Mucosa of rectum (tissue), 2 donors: ENCODE data around the gene AP3B1.
"Not testable (repeated sequence)": the region's sequence is repeated elsewhere in the genome, so short reads cannot be mapped to it uniquely, and the experiment has no call there.

Source experiments
- H3K27ac ChIP-seq, 2 donors: one replicate each; pipeline ENCODE4 v1.7.0; 2013; ENCODE audit warnings: inconsistent platforms in 2 of 2, low read depth in 2 of 2, low read length in 2 of 2
- H3K27me3 ChIP-seq, 2 donors: one replicate each; pipeline ENCODE4 v1.7.0; 2013; ENCODE audit warnings: low read length in 2 of 2; ENCODE audit not compliant: control insufficient read depth in 2 of 2, insufficient read depth in 2 of 2
- H3K36me3 ChIP-seq, 2 donors: one replicate each; pipeline ENCODE4 v1.7.0; 2013; ENCODE audit warnings: low read length in 2 of 2; ENCODE audit not compliant: control insufficient read depth in 2 of 2, insufficient read depth in 2 of 2
- H3K4me1 ChIP-seq, 2 donors: one replicate each; pipeline ENCODE4 v1.7.0; 2013; ENCODE audit warnings: low read length in 2 of 2, mild to moderate bottlenecking in 1 of 2; ENCODE audit not compliant: control insufficient read depth in 2 of 2, insufficient read depth in 2 of 2
- H3K4me3 ChIP-seq, 2 donors: one replicate each; pipeline ENCODE4 v1.7.0; 2013; ENCODE audit warnings: low read length in 2 of 2
- H3K9ac ChIP-seq, 2 donors: one replicate each; pipeline ENCODE4 v1.7.0; 2013; ENCODE audit warnings: low read length in 2 of 2, low read depth in 1 of 2, mild to moderate bottlenecking in 1 of 2
- H3K9me3 ChIP-seq, 2 donors: one replicate each; pipeline ENCODE4 v1.7.0; 2013; ENCODE audit warnings: low read length in 2 of 2; ENCODE audit not compliant: control insufficient read depth in 2 of 2
- donor health status: healthy.
- donor health status: Normal muscosa, but diverticular disease.

Gene AP3B1

GRCh38 chr5:78221964-78222451 is 72.5 kb downstream of the AP3B1 start:
- peaks cover 7 to 10% of the 10 kb centered on the region in 2 donors for H3K36me3 ChIP-seq
- H3K9ac ChIP-seq, result no peak overlapping the region
- no peaks in the 10 kb centered on the region for H3K27me3 ChIP-seq
- H3K4me3 ChIP-seq, result no peak overlapping the region
- no peaks in the 10 kb centered on the region for H3K9me3 ChIP-seq
- H3K27ac ChIP-seq, result no peak overlapping the region
- H3K4me1 ChIP-seq, result no peaks in the 10 kb centered on the region

GRCh38 chr5:78221467-78221866 is 73.0 kb downstream of the AP3B1 start:
- Histone ChIP-seq H3K4me1 (no peaks in the 10 kb centered on the region), H3K4me3 (no peak overlapping the region), H3K36me3 (peaks cover 7 to 10% of the 10 kb centered on the region in 2 donors), H3K9ac (no peak overlapping the region), H3K9me3 (no peaks in the 10 kb centered on the region), H3K27ac (no peak overlapping the region), H3K27me3 (no peaks in the 10 kb centered on the region)

- Histone ChIP-seq H3K27me3 (no peaks in the 10 kb centered on the region), H3K4me1 (no peaks in the 10 kb centered on the region), H3K36me3 (peaks cover 3 to 8% of the 10 kb centered on the region in 2 donors), H3K9me3 (no peaks in the 10 kb centered on the region), H3K9ac (no peak overlapping the region), H3K4me3 (no peak overlapping the region), H3K27ac (no peak overlapping the region)
These were observed 78.5 kb downstream of the AP3B1 start for GRCh38 chr5:78215972-78216371.

- H3K36me3 ChIP-seq, result peaks cover 3 to 8% of the 10 kb centered on the region in 2 donors
- no peaks in the 10 kb centered on the region for H3K9me3 ChIP-seq
- H3K27me3 ChIP-seq, result no peaks in the 10 kb centered on the region
- H3K4me3 ChIP-seq, result no peak overlapping the region
- no peak overlapping the region for H3K27ac ChIP-seq
- no peak overlapping the region for H3K9ac ChIP-seq
- no peaks in the 10 kb centered on the region for H3K4me1 ChIP-seq
These were observed 78.9 kb downstream of the AP3B1 start for GRCh38 chr5:78215565-78215964.

- no peaks in the 10 kb centered on the region for H3K9me3 ChIP-seq
- no peaks in the 10 kb centered on the region for H3K27me3 ChIP-seq
- peaks cover 3 to 8% of the 10 kb centered on the region in 2 donors for H3K36me3 ChIP-seq
- no peak overlapping the region for H3K27ac ChIP-seq
- no peak overlapping the region for H3K9ac ChIP-seq
- H3K4me1 ChIP-seq, result no peaks in the 10 kb centered on the region
- no peak overlapping the region for H3K4me3 ChIP-seq
These were observed 80.7 kb downstream of the AP3B1 start for GRCh38 chr5:78213799-78214198.

- no peak overlapping the region for H3K4me3 ChIP-seq
- H3K27ac ChIP-seq, result no peak overlapping the region
- peaks cover 3 to 8% of the 10 kb centered on the region in 2 donors for H3K36me3 ChIP-seq
- H3K4me1 ChIP-seq, result no peaks in the 10 kb centered on the region
- H3K9ac ChIP-seq, result no peak overlapping the region
- no peaks in the 10 kb centered on the region for H3K9me3 ChIP-seq
- H3K27me3 ChIP-seq, result no peaks in the 10 kb centered on the region
These were observed 83.4 kb downstream of the AP3B1 start for GRCh38 chr5:78211052-78211451.

- Histone ChIP-seq H3K27me3 (no peaks in the 10 kb centered on the region), H3K9ac (no peak overlapping the region), H3K27ac (no peak overlapping the region), H3K4me3 (no peak overlapping the region), H3K4me1 (no peaks in the 10 kb centered on the region), H3K9me3 (no peaks in the 10 kb centered on the region), H3K36me3 (peaks cover 11% of the 10 kb centered on the region in 2 donors)
These were observed 90.3 kb downstream of the AP3B1 start for GRCh38 chr5:78204241-78204640.

GRCh38 chr5:78203815-78204214 is 90.7 kb downstream of the AP3B1 start:
- Histone ChIP-seq H3K4me1 (no peaks in the 10 kb centered on the region), H3K9me3 (no peaks in the 10 kb centered on the region), H3K4me3 (no peak overlapping the region), H3K27me3 (no peaks in the 10 kb centered on the region), H3K36me3 (peaks cover 11% of the 10 kb centered on the region in 2 donors), H3K27ac (no peak overlapping the region), H3K9ac (no peak overlapping the region)

GRCh38 chr5:78190402-78190801 is 104.1 kb downstream of the AP3B1 start:
- H3K27ac ChIP-seq, result no peak overlapping the region
- no peaks in the 10 kb centered on the region for H3K9me3 ChIP-seq
- no peak overlapping the region for H3K4me3 ChIP-seq
- no peak overlapping the region for H3K9ac ChIP-seq
- H3K4me1 ChIP-seq, result no peaks in the 10 kb centered on the region
- no peaks in the 10 kb centered on the region for H3K36me3 ChIP-seq
- H3K27me3 ChIP-seq, result no peaks in the 10 kb centered on the region

GRCh38 chr5:78188681-78189080 is 105.8 kb downstream of the AP3B1 start:
- H3K9me3 ChIP-seq, H3K27me3 ChIP-seq, H3K4me1 ChIP-seq, H3K4me3 ChIP-seq, H3K27ac ChIP-seq, H3K9ac ChIP-seq, H3K36me3 ChIP-seq: not testable (repeated sequence)

GRCh38 chr5:78187172-78187571 is 107.3 kb downstream of the AP3B1 start:
- no peaks in the 10 kb centered on the region for H3K4me1 ChIP-seq
- H3K36me3 ChIP-seq, result peaks cover 0 to 5% of the 10 kb centered on the region in 2 donors
- H3K27me3 ChIP-seq, result no peaks in the 10 kb centered on the region
- no peak overlapping the region for H3K9ac ChIP-seq
- no peak overlapping the region for H3K4me3 ChIP-seq
- H3K27ac ChIP-seq, result no peak overlapping the region
- H3K9me3 ChIP-seq, result no peaks in the 10 kb centered on the region
